OCI-LY7 (cell line): ENCODE results near the gene BCLAF1. TPM values are rescaled to one million over a fixed set of nuclear protein-coding genes. Genes with fewer than 3 reads are reported as not detected.

Source experiments
- BruUV-seq: library from RNA; stranded (reverse); fragments of 400-500 nt; replicated peaks from 2 replicates; lab custom pipeline; 2021; lab: Mats Ljungman, UMichigan
- CTCF ChIA-PET: fragments of 300-600 bp; sonication (Branson Sonifier 250); formaldehyde crosslinking; loops from one replicate; lab custom pipeline; 2022; ENCODE audit warnings: antibody characterized with exemption; ENCODE audit not compliant: unreplicated experiment; lab: Charles Lee
- POLR2A ChIA-PET: fragments of 300-600 bp; sonication (Branson Sonifier 250); formaldehyde crosslinking; loops from one replicate; lab custom pipeline; 2022; ENCODE audit warnings: antibody characterized with exemption; lab: Charles Lee
- DNase-seq: peaks from one replicate; pipeline ENCODE4 v3.0.0-alpha.2; 2015; ENCODE audit warnings: low spot score
- H2AFZ ChIP-seq: fragments of 200-600 bp; sonication (generic), shearing (Covaris generic); 2 replicates; pipeline ENCODE4 v1.6.1; 2014; ENCODE audit warnings: mild to moderate bottlenecking, antibody characterized with exemption, low read length, moderate library complexity
- H3K27ac ChIP-seq: fragments of 200-600 bp; sonication (generic); 2 replicates; pipeline ENCODE4 v1.5.1; 2014; ENCODE audit warnings: mixed run types, low read depth, mild to moderate bottlenecking, moderate library complexity, low read length, inconsistent platforms; ENCODE audit not compliant: poor library complexity, severe bottlenecking
- H3K36me3 ChIP-seq: fragments of 200-600 bp; sonication (generic); 2 replicates; pipeline ENCODE4 v1.6.1; 2014; ENCODE audit warnings: mild to moderate bottlenecking, antibody characterized with exemption, low read length, moderate library complexity, mixed read lengths; ENCODE audit not compliant: insufficient read depth
- H3K4me1 ChIP-seq: fragments of 200-600 bp; sonication (generic); 2 replicates; pipeline ENCODE4 v1.5.1; 2014; ENCODE audit warnings: mild to moderate bottlenecking, low read length; ENCODE audit not compliant: insufficient read depth, poor library complexity, severe bottlenecking
- H3K4me2 ChIP-seq: fragments of 200-600 bp; sonication (generic); 2 replicates; pipeline ENCODE4 v1.6.1; 2014; ENCODE audit warnings: mild to moderate bottlenecking, low read length
- H3K4me3 ChIP-seq: fragments of 200-600 bp; sonication (generic); 2 replicates; pipeline ENCODE4 v1.5.1; 2014; ENCODE audit warnings: mild to moderate bottlenecking, low read depth, low read length; ENCODE audit not compliant: poor library complexity, severe bottlenecking
- H3K79me2 ChIP-seq: fragments of 200-600 bp; sonication (generic); 2 replicates; pipeline ENCODE4 v1.6.1; 2016; ENCODE audit warnings: low read depth, mild to moderate bottlenecking, low read length, moderate library complexity, mixed read lengths; ENCODE audit not compliant: insufficient read depth
- H3K9me2 ChIP-seq: fragments of 200-600 bp; sonication (generic); 2 replicates; pipeline ENCODE4 v1.6.1; 2016; ENCODE audit warnings: mild to moderate bottlenecking, low read length, mixed read lengths; ENCODE audit not compliant: insufficient read depth
- H3K9me3 ChIP-seq: fragments of 200-600 bp; sonication (generic); 2 replicates; pipeline ENCODE4 v1.6.1; 2014; ENCODE audit warnings: mild to moderate bottlenecking, mixed run types, low read length, mixed read lengths
- H4K20me1 ChIP-seq: fragments of 200-600 bp; sonication (generic); 2 replicates; pipeline ENCODE4 v1.6.1; 2014; ENCODE audit warnings: mild to moderate bottlenecking, antibody characterized with exemption, low read length, moderate library complexity, mixed read lengths; ENCODE audit not compliant: insufficient read depth
- CTCF ChIP-seq: fragments of 200-600 bp; sonication (generic); conservative IDR thresholded peaks from 2 replicates; pipeline ENCODE4 v1.5.1; 2014; ENCODE audit warnings: mild to moderate bottlenecking, antibody characterized with exemption, low read length, moderate library complexity, mixed read lengths
- EZH2phosphoT487 ChIP-seq: fragments of 200-600 bp; sonication (generic); IDR thresholded peaks from 2 replicates; pipeline ENCODE4 v1.6.1; 2018; ENCODE audit warnings: low read depth, borderline replicate concordance, mild to moderate bottlenecking, mixed run types, antibody characterized with exemption, low read length, moderate library complexity, mixed read lengths
- intact Hi-C: fragments of 100-400 bp; cut with micrococcal nuclease; formaldehyde crosslinking; loops from one replicate; pipeline ENCODE4 v1.10.0; 2022; ENCODE audit not compliant: unreplicated experiment
- total RNA-seq, 2 experiments: library from RNA; depleted of rRNA in 1 of 2; stranded (reverse); fragments of >200 nt in 1 of 2; shearing (Covaris generic) in 1 of 2; gene quantifications; 2 replicates each; pipeline ENCODE4 v1.2.3, GENCODE V29; 2014 to 2022

The BCLAF1 gene
- total RNA-seq, 2 experiments from 2014 or later = 130 to 186 TPM

GRCh38 chr6:136216503-136217401, 72.9 kb downstream of the BCLAF1 start:
- CTCF ChIA-PET = interaction anchor here (0.8 kb wide), 1 partner anchor 10 kb away, joined by 5 read pairs; no protein-coding TSS in a partner anchor
- no peaks in the 10 kb centered on the region for H3K9me3 ChIP-seq
- intact Hi-C loops = no loop called here
- no peak overlapping the region for H2AFZ ChIP-seq
- no peaks in the 10 kb centered on the region for H3K36me3 ChIP-seq
- H3K9me2 ChIP-seq = no peaks in the 10 kb centered on the region
- H3K4me2 ChIP-seq = no peak overlapping the region
- H3K4me3 ChIP-seq = no peak overlapping the region
- POLR2A ChIA-PET = interaction anchor here (0.6 to 1.3 kb wide), 3 partner anchors 9 to 727 kb away, joined by 3 to 5 read pairs (median 3); no protein-coding TSS in a partner anchor
- no peak overlapping the region for H3K27ac ChIP-seq
- no peaks in the 10 kb centered on the region for H3K79me2 ChIP-seq
- no peaks in the 10 kb centered on the region for H3K4me1 ChIP-seq
- no peak for TF ChIP-seq EZH2phosphoT487
- no peaks in the 10 kb centered on the region for H4K20me1 ChIP-seq
- no TSS peak for BruUV-seq
- no peak for DNase-seq

GRCh38 chr6:136213853-136214252, 75.8 kb downstream of the BCLAF1 start:
- ChIA-PET POLR2A (interaction anchor here (0.5 kb wide), 1 partner anchor 16 kb away, joined by 3 read pairs; no protein-coding TSS in a partner anchor), CTCF (no interaction called here)
- H3K27ac ChIP-seq = no peak overlapping the region
- no peaks in the 10 kb centered on the region for H3K79me2 ChIP-seq
- no peaks in the 10 kb centered on the region for H3K4me1 ChIP-seq
- no peaks in the 10 kb centered on the region for H3K9me3 ChIP-seq
- intact Hi-C loops = no loop called here
- H2AFZ ChIP-seq = no peak overlapping the region
- TF ChIP-seq CTCF = no peak
- TF ChIP-seq EZH2phosphoT487 = no peak
- H3K4me2 ChIP-seq = no peak overlapping the region
- H3K9me2 ChIP-seq = no peaks in the 10 kb centered on the region
- BruUV-seq = no TSS peak
- H4K20me1 ChIP-seq = no peaks in the 10 kb centered on the region
- H3K36me3 ChIP-seq = no peaks in the 10 kb centered on the region
- DNase-seq = no peak
- no peak overlapping the region for H3K4me3 ChIP-seq

- intact Hi-C loops = no loop called here
- no TSS peak for BruUV-seq
- H3K4me1 ChIP-seq = no peaks in the 10 kb centered on the region
- ChIA-PET CTCF (no interaction called here), POLR2A (interaction anchor here (1.1 kb wide), 1 partner anchor 19 kb away, joined by 4 read pairs; no protein-coding TSS in a partner anchor)
- no peaks in the 10 kb centered on the region for H3K9me3 ChIP-seq
- no peak overlapping the region for H2AFZ ChIP-seq
- no peak for DNase-seq
- H3K9me2 ChIP-seq = no peaks in the 10 kb centered on the region
- H3K27ac ChIP-seq = no peak overlapping the region
- no peak overlapping the region for H3K4me2 ChIP-seq
- H3K79me2 ChIP-seq = no peaks in the 10 kb centered on the region
- no peak overlapping the region for H3K4me3 ChIP-seq
- no peaks in the 10 kb centered on the region for H4K20me1 ChIP-seq
- TF ChIP-seq EZH2phosphoT487 (no peak), CTCF (no peak)
- no peaks in the 10 kb centered on the region for H3K36me3 ChIP-seq
Measured at GRCh38 chr6:136213012-136213539, 76.6 kb downstream of the BCLAF1 start.
